Measurements from ENCODE around the gene TUBB. TPM values are rescaled to one million over a fixed set of nuclear protein-coding genes. Genes with fewer than 3 reads are reported as not detected.

The TUBB gene
- polyA plus RNA-seq, 2 donors = 142 to 313 TPM

GRCh38 chr6:30682143-30683117 lies 37.7 kb upstream of the TUBB start:
- Histone ChIP-seq H3K9me3 (ENCODE audit: control insufficient read depth in 2 of 2, insufficient read depth in 1 of 2, low read depth in 1 of 2, low read length in 1 of 2) (no peaks in the 10 kb centered on the region), H3K4me1 (ENCODE audit: control insufficient read depth in 2 of 2, insufficient read depth in 2 of 2, low read length in 1 of 2) (peaks cover 0 to 14% of the 10 kb centered on the region in 2 donors), H3K27ac (ENCODE audit: low read depth in 2 of 2, low read length in 1 of 2) (peak overlapping the region; percentile 95 to 99), H3K4me3 (ENCODE audit: low read depth in 1 of 2, low read length in 2 of 2) (peak overlapping the region; percentile 55 to 77), H3K36me3 (ENCODE audit: control insufficient read depth in 2 of 2, insufficient read depth in 2 of 2, low read length in 1 of 2) (peaks cover 3 to 4% of the 10 kb centered on the region in 2 donors), H3K27me3 (ENCODE audit: control insufficient read depth in 1 of 2, insufficient read depth in 2 of 2, low read length in 2 of 2) (no peaks in the 10 kb centered on the region)
- WGBS, 2 donors = 8 to 27% methylated on average over 11 of the region's 11 CpGs

- Histone ChIP-seq H3K36me3 (ENCODE audit: control insufficient read depth in 2 of 2, insufficient read depth in 2 of 2, low read length in 1 of 2) (peaks cover 3 to 4% of the 10 kb centered on the region in 2 donors), H3K4me1 (ENCODE audit: control insufficient read depth in 2 of 2, insufficient read depth in 2 of 2, low read length in 1 of 2) (peaks cover 2 to 20% of the 10 kb centered on the region in 2 donors), H3K9me3 (ENCODE audit: control insufficient read depth in 2 of 2, insufficient read depth in 1 of 2, low read depth in 1 of 2, low read length in 1 of 2) (no peaks in the 10 kb centered on the region), H3K27me3 (ENCODE audit: control insufficient read depth in 1 of 2, insufficient read depth in 2 of 2, low read length in 2 of 2) (no peaks in the 10 kb centered on the region), H3K27ac (ENCODE audit: low read depth in 2 of 2, low read length in 1 of 2) (peak overlapping the region; percentile 95 to 99), H3K4me3 (ENCODE audit: low read depth in 1 of 2, low read length in 2 of 2) (peak overlapping the region; percentile 55 to 77)
- WGBS, 2 donors = 3 to 20% methylated on average over 7 of the region's 7 CpGs
Observed at GRCh38 chr6:30683183-30683979, 36.8 kb upstream of the TUBB start.

GRCh38 chr6:30683980-30684338 lies 36.2 kb upstream of the TUBB start:
- Histone ChIP-seq H3K36me3 (ENCODE audit: control insufficient read depth in 2 of 2, insufficient read depth in 2 of 2, low read length in 1 of 2) (peaks cover 3 to 4% of the 10 kb centered on the region in 2 donors), H3K27me3 (ENCODE audit: control insufficient read depth in 1 of 2, insufficient read depth in 2 of 2, low read length in 2 of 2) (no peaks in the 10 kb centered on the region), H3K27ac (ENCODE audit: low read depth in 2 of 2, low read length in 1 of 2) (peak overlapping the region; percentile 95 to 99), H3K4me3 (ENCODE audit: low read depth in 1 of 2, low read length in 2 of 2) (peak overlapping the region; percentile 55 to 77), H3K4me1 (ENCODE audit: control insufficient read depth in 2 of 2, insufficient read depth in 2 of 2, low read length in 1 of 2) (peaks cover 2 to 20% of the 10 kb centered on the region in 2 donors), H3K9me3 (ENCODE audit: control insufficient read depth in 2 of 2, insufficient read depth in 1 of 2, low read depth in 1 of 2, low read length in 1 of 2) (no peaks in the 10 kb centered on the region)
- WGBS, 2 donors = 2 to 18% methylated on average over 2 of the region's 2 CpGs

DNA sequence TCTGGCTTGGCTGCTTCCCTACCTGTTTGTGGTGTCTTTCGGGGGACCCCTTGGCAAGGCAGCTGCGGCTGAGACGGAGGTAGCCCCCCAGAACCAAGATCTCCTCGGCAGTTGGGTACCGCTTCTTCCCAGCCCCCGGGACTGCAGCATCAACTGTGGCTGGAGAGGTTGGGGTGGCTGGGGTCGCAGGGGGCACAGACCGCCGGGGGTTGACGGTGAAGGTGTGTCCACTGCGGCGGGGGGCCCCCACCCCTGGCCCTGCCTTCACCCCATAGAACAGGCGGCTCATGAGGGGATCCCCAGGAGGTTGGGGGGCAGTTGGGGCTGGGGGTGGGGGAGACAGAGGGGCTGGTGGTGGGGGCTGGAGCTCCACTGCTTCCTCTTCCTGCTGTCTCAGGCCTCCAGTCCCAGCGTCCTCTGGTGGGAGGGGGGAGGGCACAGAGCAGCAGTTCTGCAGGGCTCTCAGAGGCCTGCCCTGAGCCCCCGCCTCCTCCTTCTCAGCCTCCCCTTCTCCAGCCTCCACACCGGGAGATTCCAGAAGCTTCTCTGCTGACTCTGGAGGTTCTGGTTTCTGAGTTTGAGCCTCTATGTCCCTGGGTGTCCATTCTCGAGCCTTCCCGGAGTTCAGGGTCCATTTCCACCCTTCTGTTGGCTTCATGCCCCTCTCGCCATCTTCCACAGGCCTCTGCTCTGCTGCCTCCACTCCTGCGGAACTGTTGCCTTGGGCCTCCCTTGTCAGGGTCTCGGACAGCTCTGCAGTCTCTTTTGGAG lies 35.6 kb upstream of the TUBB start:
- Histone ChIP-seq H3K4me3 (ENCODE audit: low read depth in 1 of 2, low read length in 2 of 2) (peak overlapping the region; percentile 77 to 79), H3K27ac (ENCODE audit: low read depth in 2 of 2, low read length in 1 of 2) (peak overlapping the region; percentile 99), H3K4me1 (ENCODE audit: control insufficient read depth in 2 of 2, insufficient read depth in 2 of 2, low read length in 1 of 2) (peaks cover 2 to 20% of the 10 kb centered on the region in 2 donors), H3K36me3 (ENCODE audit: control insufficient read depth in 2 of 2, insufficient read depth in 2 of 2, low read length in 1 of 2) (peaks cover 3 to 4% of the 10 kb centered on the region in 2 donors), H3K9me3 (ENCODE audit: control insufficient read depth in 2 of 2, insufficient read depth in 1 of 2, low read depth in 1 of 2, low read length in 1 of 2) (no peaks in the 10 kb centered on the region), H3K27me3 (ENCODE audit: control insufficient read depth in 1 of 2, insufficient read depth in 2 of 2, low read length in 2 of 2) (no peaks in the 10 kb centered on the region)
- WGBS, 2 donors = 6 to 17% methylated on average over 21 of the region's 21 CpGs

- Histone ChIP-seq H3K36me3 (ENCODE audit: control insufficient read depth in 2 of 2, insufficient read depth in 2 of 2, low read length in 1 of 2) (peaks cover 0 to 1% of the 10 kb centered on the region in 2 donors), H3K4me1 (ENCODE audit: control insufficient read depth in 2 of 2, insufficient read depth in 2 of 2, low read length in 1 of 2) (peaks cover 2 to 21% of the 10 kb centered on the region in 2 donors), H3K27me3 (ENCODE audit: control insufficient read depth in 1 of 2, insufficient read depth in 2 of 2, low read length in 2 of 2) (no peaks in the 10 kb centered on the region), H3K27ac (ENCODE audit: low read depth in 2 of 2, low read length in 1 of 2) (peak overlapping the region; percentile 99), H3K9me3 (ENCODE audit: control insufficient read depth in 2 of 2, insufficient read depth in 1 of 2, low read depth in 1 of 2, low read length in 1 of 2) (no peaks in the 10 kb centered on the region), H3K4me3 (ENCODE audit: low read depth in 1 of 2, low read length in 2 of 2) (peak overlapping the region; percentile 77 to 79)
- WGBS, 2 donors = 13 to 28% methylated on average over 29 of the region's 29 CpGs
Observed at GRCh38 chr6:30685157-30686008, 34.8 kb upstream of the TUBB start.

GRCh38 chr6:30686009-30686907 lies 33.9 kb upstream of the TUBB start, which contains the start of gene PPP1R18:
Gene PPP1R18, minus strand, starts transcription at chr6:30686645. Its CDS starts 627 bp downstream, at chr6:30686018.
- Histone ChIP-seq H3K4me3 (ENCODE audit: low read depth in 1 of 2, low read length in 2 of 2) (peak within 1 kb of the TSS; percentile 77 to 79), H3K27me3 (ENCODE audit: control insufficient read depth in 1 of 2, insufficient read depth in 2 of 2, low read length in 2 of 2) (no peaks in the 10 kb centered on the region), H3K36me3 (ENCODE audit: control insufficient read depth in 2 of 2, insufficient read depth in 2 of 2, low read length in 1 of 2) (no peaks in the 10 kb centered on the region), H3K4me1 (ENCODE audit: control insufficient read depth in 2 of 2, insufficient read depth in 2 of 2, low read length in 1 of 2) (peaks cover 2 to 21% of the 10 kb centered on the region in 2 donors), H3K27ac (ENCODE audit: low read depth in 2 of 2, low read length in 1 of 2) (peak within 1 kb of the TSS; percentile 99), H3K9me3 (ENCODE audit: control insufficient read depth in 2 of 2, insufficient read depth in 1 of 2, low read depth in 1 of 2, low read length in 1 of 2) (no peaks in the 10 kb centered on the region)
- WGBS, 2 donors = 1 to 2% methylated on average over 19 to 41 of the region's 41 CpGs

DNA sequence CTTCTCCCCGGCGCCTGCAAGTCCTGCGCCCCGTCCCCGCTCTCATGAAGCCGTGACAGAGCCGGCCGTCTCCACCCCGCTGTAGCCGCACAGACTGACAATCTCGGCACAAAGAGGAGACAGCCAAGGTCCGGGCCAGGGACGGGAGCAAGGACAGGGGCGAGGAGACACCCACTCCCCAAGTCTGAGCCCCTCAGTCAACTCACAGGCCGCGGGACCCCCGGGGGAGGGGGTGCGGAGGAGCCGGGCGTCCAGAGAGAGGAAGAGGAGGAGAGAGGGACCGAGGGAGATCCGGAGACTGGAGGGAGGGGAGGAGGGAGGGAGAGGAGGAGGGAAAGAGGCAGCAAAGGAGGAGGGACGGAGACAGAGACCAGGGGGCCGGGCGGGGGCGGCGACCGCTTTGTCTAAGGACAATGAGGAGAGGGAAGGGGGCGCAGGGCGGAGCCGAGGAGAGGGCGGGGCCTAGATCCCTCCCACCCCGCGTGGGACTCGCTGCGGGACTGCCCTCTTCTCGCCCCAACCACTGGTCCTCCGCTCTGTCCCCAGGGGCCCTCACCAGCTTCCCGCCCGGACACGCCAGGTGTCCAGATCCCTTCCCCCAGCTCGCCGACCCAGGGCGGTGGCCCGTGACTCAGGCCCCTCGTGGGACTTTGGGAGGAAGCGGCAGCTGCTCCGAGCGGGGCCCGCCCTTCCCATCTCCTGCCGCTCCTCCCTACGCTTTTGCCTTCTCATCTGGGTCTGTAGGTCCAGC lies 33.1 kb upstream of the TUBB start:
- Histone ChIP-seq H3K9me3 (ENCODE audit: control insufficient read depth in 2 of 2, insufficient read depth in 1 of 2, low read depth in 1 of 2, low read length in 1 of 2) (no peaks in the 10 kb centered on the region), H3K4me3 (ENCODE audit: low read depth in 1 of 2, low read length in 2 of 2) (peak overlapping the region; percentile 77 to 79), H3K4me1 (ENCODE audit: control insufficient read depth in 2 of 2, insufficient read depth in 2 of 2, low read length in 1 of 2) (peaks cover 2 to 20% of the 10 kb centered on the region in 2 donors), H3K27me3 (ENCODE audit: control insufficient read depth in 1 of 2, insufficient read depth in 2 of 2, low read length in 2 of 2) (no peaks in the 10 kb centered on the region), H3K27ac (ENCODE audit: low read depth in 2 of 2, low read length in 1 of 2) (peak overlapping the region; percentile 99), H3K36me3 (ENCODE audit: control insufficient read depth in 2 of 2, insufficient read depth in 2 of 2, low read length in 1 of 2) (no peaks in the 10 kb centered on the region)
- WGBS, 2 donors = 0 to 1% methylated on average over 48 to 52 of the region's 52 CpGs
